Hematopoietic multipotent progenitor cell treated with erythropoietin and hydrocortisone succinate and interleukin-3 and kit ligand, for 6 days (in vitro differentiated cells): ENCODE results near the gene FAM110D.

ENCODE experiments used
- DNase-seq: peaks from one replicate; pipeline ENCODE4 v3.0.0-alpha.2; 2015

FAM110D gene

DNA sequence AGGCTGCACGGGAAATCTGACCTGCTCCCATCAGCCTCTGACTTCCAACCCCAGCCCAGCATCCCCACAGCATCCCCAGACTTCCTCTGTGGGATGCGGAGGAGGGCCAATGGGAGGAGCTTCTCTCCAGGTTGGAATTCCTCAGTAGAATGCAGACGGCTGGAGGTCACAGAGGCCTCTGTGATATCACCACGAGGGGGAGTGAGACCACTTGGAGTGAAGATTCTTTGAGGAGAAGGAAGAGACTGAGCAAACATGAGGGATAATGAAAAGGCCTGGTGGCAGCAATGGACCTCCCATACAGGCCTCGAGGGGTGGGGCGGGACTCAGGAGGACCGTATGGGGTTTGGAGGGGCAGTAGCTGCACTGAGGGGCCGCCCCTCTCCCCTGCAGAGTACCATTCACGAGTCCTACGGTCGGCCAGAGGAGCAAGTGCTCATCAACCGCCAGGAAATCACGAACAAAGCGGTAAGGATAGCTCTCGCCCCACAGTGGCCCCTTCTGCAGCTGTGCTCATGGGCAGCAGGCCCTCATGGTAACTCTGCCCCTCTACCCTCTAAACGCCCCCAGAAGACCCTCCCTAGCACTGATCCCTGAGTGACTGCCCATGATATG, 31.6 kb downstream of the FAM110D start, which contains the start of gene CATSPER4:
CATSPER4 (plus strand) TSS at position 230 of the 615 bp plus-strand sequence; CDS start at position 256, 26 bp downstream.
- peak; percentile 63 for DNase-seq

DNA sequence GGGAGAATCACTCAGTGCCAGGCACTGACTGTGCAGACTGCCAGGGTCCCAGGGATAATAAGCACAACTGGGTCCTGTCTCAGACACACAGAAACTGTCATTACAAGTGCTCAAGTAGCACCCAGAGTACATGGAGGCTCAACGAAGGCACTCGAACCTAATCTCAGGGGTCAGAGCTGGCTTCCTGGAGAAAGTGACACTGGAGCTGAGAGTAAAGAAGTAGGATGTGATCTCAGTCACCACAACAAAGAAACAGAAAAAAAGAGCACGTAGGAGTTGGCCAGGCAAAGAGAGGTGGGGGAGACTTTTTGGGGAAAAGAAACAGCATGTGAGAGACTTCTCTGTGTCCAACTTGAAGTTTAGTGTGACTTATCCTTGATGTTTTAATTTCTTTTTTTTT, 32.9 kb downstream of the FAM110D start:
- DNase-seq, result no peak

DNA sequence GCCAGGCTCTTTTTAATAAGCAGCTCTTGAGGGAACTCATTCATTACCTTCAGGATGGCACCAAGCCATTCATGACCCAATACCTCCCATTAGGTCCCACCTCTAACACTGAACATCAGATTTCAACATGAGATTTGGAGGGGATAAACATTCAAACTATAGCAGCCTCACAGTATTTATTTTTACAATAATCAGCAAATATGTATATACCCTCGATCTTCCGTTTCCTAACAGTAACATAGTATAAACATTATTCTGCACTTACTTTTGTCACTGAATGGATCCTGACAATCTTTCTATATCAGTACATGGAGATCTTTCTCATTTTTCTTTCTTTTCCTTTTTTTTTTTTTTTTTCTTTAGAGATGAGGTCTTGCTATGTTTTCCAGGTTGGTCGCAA, 36.9 kb downstream of the FAM110D start:
- no peak for DNase-seq

DNA sequence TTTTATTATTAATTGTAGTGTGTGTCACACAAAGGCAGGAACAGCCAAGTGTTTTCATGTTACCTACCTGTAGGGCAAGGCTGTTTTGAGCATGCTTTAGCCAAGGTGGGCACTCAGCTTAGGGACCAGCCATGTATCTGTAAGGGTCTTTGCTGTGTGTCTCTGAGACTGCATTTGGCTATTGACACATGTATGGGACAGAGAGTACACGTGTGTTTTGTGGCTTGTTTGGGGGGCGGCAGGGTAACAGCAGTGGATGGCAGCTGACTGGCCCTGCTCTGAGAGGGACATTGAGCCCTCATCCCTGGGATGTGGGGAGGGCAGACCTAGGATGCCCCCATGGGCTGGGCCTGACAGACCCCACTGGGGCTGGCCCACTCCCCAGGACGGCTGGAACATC, 38.4 kb downstream of the FAM110D start:
- DNase-seq, result no peak

DNA sequence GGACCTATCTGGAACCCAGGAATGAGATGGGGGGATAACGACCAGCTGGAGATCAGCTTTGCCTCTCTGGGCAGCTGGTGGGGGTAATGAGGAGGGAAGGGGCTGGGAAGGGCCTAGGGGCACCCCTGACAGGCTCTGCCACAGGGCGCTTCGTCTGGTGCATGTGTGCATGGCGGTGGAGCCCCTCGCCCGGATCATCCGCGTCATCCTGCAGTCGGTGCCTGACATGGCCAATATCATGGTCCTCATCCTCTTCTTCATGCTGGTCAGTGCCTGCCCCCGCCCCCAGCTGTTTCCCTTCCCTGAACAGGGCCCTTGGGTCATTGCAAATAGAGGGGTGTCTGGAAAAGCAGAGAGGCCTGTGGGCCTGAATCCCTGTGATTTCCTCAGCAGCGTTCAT, 38.9 kb downstream of the FAM110D start:
- DNase-seq, result no peak

DNA sequence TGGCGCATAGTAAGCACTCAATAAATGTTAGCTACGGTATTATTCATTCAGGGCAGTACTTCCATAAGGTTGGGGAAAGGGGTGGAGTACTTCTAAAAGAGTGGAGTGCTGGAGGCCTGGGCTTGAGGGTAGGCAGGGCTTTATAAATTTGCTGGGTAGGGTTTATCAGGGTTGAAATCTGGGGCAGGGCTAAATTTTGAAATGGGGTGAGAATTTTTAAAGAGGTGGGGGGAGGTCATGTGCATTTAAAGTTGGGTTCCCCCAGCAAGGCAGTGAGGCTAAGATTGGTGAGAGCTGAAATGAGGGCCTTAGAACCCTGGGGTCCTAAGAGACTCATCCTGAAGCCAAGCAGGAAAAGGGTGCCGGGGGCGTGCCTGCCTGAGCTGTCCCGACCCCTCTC, 41.5 kb downstream of the FAM110D start:
- no peak for DNase-seq

DNA sequence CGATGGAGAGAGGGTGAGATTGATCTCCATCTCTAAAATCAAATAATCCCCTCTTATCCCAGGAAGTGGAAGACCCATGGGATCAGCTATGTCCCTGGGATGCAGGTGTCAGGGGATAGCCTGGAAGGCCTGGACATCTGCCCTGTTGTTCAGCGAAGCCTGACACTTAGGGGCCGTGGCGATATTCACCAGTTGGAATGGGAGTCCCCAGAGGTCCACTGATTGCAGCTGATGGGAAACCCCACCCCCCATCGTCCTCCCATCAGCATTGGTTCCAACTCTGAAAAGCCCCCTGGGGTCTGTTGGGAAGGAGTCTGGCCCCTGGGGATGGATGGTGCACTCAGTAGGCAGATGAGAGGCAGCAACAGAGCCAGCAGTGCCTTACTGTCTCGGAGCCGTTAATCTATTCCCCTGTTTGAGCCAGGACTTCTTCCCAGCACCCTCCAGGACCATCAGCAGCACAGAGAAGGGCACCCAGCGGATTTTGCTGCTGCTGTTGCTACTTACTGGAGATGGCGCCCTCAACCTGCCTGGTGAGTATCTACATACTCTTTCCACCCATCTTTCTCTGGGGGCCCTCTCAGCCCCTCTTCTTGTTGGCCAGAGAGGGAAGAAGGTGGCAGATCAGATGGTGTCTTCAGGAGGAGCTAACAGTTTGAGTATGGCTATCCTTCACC, 44.9 kb downstream of the FAM110D start:
- DNase-seq, result peak; percentile 39

DNA sequence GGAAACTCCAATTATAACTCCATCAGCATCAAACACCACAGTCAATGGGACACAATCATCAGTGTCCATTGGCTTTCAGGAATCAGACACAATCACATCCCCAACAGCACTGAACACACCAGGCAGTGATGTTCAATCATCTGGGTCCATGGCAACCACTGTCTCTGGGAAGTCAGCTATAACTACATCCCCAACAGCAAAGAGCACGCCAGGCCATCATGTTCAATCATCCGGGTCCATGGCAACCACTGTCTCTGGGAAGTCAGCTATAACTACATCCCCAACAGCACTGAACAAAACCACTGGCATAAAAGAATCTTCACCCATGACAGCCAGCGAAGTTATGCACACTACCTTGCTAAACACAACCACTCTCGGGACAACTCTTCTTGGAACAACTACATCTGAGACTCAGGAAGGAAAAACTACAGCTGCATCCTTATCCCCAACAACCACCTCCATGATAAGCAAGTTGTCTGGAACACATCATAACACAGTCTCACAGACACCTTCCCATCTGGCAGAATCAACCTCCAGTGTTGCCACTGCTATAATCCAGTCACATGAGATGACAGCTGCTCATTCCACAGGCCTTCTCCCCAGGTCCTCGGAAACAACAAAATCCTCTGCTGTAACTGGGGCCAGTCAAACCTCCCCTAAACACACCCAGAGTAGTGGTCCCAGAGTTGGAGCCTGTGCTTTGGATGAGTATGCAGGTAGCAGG, 51.4 kb downstream of the FAM110D start:
- DNase-seq, result no peak

DNA sequence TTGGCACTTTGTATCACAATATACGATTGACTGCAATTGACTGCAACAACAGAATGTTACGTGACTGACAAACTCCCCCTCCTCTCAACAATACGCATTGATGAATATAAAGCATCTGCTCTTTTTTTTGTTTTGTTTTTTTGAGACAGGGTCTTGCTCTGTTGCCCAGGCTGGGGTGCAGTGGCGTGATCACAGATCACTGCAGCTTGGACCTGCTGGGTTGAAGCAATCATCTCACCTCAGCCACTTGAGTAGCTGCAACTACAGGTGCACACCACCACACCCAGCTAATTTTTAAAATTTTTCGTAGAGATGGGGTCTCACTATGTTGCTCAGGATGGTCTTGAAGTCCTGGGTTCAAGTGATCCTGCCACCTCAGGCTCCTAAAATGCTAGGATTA, 53.8 kb downstream of the FAM110D start:
- DNase-seq, result no peak

DNA sequence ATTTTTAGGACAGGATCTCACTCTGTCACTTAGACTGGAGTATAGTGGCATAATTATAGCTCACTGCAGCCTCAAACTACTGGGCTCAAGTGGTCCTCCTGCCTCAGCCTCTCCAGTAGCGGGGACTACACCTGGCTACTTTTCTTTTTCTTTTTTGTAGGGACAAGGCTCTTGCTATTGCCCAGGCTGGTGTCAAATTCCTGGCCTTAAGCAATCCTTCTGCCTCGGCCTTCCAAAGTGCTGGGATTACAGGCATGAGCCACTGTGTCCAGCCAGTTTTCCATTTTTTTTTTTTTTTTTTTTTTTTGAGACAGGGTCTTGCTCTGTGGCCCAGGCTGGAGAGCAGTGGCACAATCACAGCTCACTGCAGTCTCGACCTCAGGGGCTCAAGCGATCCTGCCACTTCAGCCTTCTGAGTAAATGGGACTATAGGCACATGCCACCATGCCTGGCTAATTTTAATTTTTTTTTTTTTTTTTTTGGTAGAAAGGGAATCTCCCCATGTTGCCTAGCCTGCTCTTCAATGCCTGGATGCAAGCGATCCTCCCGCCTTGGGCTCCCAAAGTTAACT, 54.5 kb downstream of the FAM110D start:
- DNase-seq, result no peak
